Measurements from ENCODE around the gene SPAG8. TPM values are rescaled to one million over a fixed set of nuclear protein-coding genes. Genes with fewer than 3 reads are reported as not detected.

The SPAG8 gene
- 4.7 TPM for total RNA-seq

- DNase-seq = peak; percentile 94
Measured at GRCh38 chr9:35812025-35812602, at the start of gene SPAG8. TSS of gene SPAG8 (minus strand) at chr9:35812262. CDS start at chr9:35812147, 115 bp downstream.

- no peak for DNase-seq
Measured at GRCh38 chr9:35861161-35861897, 49.3 kb upstream of the SPAG8 start.

- DNase-seq = no peak
Measured at GRCh38 chr9:35859990-35860339, 47.9 kb upstream of the SPAG8 start.

- peak; percentile 48 for DNase-seq
Measured at GRCh38 chr9:35859310-35859989, 47.4 kb upstream of the SPAG8 start.

- DNase-seq = no peak
Measured at GRCh38 chr9:35858458-35858857, 46.4 kb upstream of the SPAG8 start.

GRCh38 chr9:35856882-35857281, 44.8 kb upstream of the SPAG8 start:
- no peak for DNase-seq

GRCh38 chr9:35856206-35856605, 44.1 kb upstream of the SPAG8 start:
- DNase-seq = no peak

GRCh38 chr9:35854091-35854762, 42.2 kb upstream of the SPAG8 start:
- no peak for DNase-seq

- no peak for DNase-seq
Measured at GRCh38 chr9:35852876-35853865, 41.1 kb upstream of the SPAG8 start.

GRCh38 chr9:35852267-35852815, 40.3 kb upstream of the SPAG8 start:
- DNase-seq = no peak

- peak; percentile 70 for DNase-seq
Measured at GRCh38 chr9:35847792-35848572, 35.9 kb upstream of the SPAG8 start.

GRCh38 chr9:35845824-35846771, 34.0 kb upstream of the SPAG8 start:
- DNase-seq = no peak

GRCh38 chr9:35844628-35845270, 32.7 kb upstream of the SPAG8 start:
- DNase-seq = peak; percentile 16

- no peak for DNase-seq
Measured at GRCh38 chr9:35842795-35843194, 30.7 kb upstream of the SPAG8 start.

GRCh38 chr9:35842020-35842745, 30.1 kb upstream of the SPAG8 start:
- no peak for DNase-seq

GRCh38 chr9:35841645-35841900, 29.5 kb upstream of the SPAG8 start:
- DNase-seq = no peak

- no peak for DNase-seq
Measured at GRCh38 chr9:35840881-35841644, 29.0 kb upstream of the SPAG8 start.

GRCh38 chr9:35839926-35840325, 27.9 kb upstream of the SPAG8 start:
- DNase-seq = no peak
